Ishikawa (cell line): Measurements from ENCODE around the gene LHX1.
A peak's percentile ranks its signal among the peaks of the same experiment; 100 is the strongest.

Source experiments
- CEBPB ChIP-seq: IDR thresholded peaks from 2 replicates; pipeline ENCODE4 v1.6.1; 2012
- CREB1 ChIP-seq: IDR thresholded peaks from 2 replicates; pipeline ENCODE4 v1.6.1; 2012; ENCODE audit warnings: low read depth
- EGR1 ChIP-seq: IDR thresholded peaks from 2 replicates; pipeline ENCODE4 v1.6.1; 2012
- EP300 ChIP-seq: IDR thresholded peaks from 2 replicates; pipeline ENCODE4 v1.6.1; 2012; ENCODE audit warnings: borderline replicate concordance
- FOXM1 ChIP-seq: IDR thresholded peaks from 2 replicates; pipeline ENCODE4 v1.6.1; 2012; ENCODE audit warnings: low read depth, borderline replicate concordance
- MAX ChIP-seq: IDR thresholded peaks from 2 replicates; pipeline ENCODE4 v1.6.1; 2012
- NFIC ChIP-seq: IDR thresholded peaks from 2 replicates; pipeline ENCODE4 v1.6.1; 2012
- RAD21 ChIP-seq: IDR thresholded peaks from 2 replicates; pipeline ENCODE4 v1.6.1; 2012; ENCODE audit warnings: low read depth
- TAF1 ChIP-seq: IDR thresholded peaks from 2 replicates; pipeline ENCODE4 v1.6.1; 2012; ENCODE audit warnings: low read depth, mild to moderate bottlenecking
- TCF12 ChIP-seq: IDR thresholded peaks from 2 replicates; pipeline ENCODE4 v1.6.1; 2012; ENCODE audit warnings: low read depth
- TEAD4 ChIP-seq: IDR thresholded peaks from 2 replicates; pipeline ENCODE4 v1.6.1; 2012
- USF1 ChIP-seq: IDR thresholded peaks from 2 replicates; pipeline ENCODE4 v1.6.1; 2012
- YY1 ChIP-seq: IDR thresholded peaks from 2 replicates; pipeline ENCODE4 v1.6.1; 2012; ENCODE audit warnings: low read depth
- ZBTB7A ChIP-seq: IDR thresholded peaks from 2 replicates; pipeline ENCODE4 v1.6.1; 2012; ENCODE audit warnings: low read depth
- TF ChIP-seq, protein P1 (sequence below): IDR thresholded peaks from 2 replicates; pipeline ENCODE4 v1.6.1; 2012; ENCODE audit warnings: low read depth, mild to moderate bottlenecking

The LHX1 gene

GRCh38 chr17:36978810-36979564 lies 41.7 kb downstream of the LHX1 start:
- TF ChIP-seq, protein P1, sequence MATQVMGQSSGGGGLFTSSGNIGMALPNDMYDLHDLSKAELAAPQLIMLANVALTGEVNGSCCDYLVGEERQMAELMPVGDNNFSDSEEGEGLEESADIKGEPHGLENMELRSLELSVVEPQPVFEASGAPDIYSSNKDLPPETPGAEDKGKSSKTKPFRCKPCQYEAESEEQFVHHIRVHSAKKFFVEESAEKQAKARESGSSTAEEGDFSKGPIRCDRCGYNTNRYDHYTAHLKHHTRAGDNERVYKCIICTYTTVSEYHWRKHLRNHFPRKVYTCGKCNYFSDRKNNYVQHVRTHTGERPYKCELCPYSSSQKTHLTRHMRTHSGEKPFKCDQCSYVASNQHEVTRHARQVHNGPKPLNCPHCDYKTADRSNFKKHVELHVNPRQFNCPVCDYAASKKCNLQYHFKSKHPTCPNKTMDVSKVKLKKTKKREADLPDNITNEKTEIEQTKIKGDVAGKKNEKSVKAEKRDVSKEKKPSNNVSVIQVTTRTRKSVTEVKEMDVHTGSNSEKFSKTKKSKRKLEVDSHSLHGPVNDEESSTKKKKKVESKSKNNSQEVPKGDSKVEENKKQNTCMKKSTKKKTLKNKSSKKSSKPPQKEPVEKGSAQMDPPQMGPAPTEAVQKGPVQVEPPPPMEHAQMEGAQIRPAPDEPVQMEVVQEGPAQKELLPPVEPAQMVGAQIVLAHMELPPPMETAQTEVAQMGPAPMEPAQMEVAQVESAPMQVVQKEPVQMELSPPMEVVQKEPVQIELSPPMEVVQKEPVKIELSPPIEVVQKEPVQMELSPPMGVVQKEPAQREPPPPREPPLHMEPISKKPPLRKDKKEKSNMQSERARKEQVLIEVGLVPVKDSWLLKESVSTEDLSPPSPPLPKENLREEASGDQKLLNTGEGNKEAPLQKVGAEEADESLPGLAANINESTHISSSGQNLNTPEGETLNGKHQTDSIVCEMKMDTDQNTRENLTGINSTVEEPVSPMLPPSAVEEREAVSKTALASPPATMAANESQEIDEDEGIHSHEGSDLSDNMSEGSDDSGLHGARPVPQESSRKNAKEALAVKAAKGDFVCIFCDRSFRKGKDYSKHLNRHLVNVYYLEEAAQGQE: no peak
- TF ChIP-seq FOXM1 (no peak), CEBPB (peak; percentile 75), USF1 (no peak), TEAD4 (peak; percentile 58), TCF12 (0 out of 2 replicates have a peak, but pooled peaks have one; percentile 32)

DNA sequence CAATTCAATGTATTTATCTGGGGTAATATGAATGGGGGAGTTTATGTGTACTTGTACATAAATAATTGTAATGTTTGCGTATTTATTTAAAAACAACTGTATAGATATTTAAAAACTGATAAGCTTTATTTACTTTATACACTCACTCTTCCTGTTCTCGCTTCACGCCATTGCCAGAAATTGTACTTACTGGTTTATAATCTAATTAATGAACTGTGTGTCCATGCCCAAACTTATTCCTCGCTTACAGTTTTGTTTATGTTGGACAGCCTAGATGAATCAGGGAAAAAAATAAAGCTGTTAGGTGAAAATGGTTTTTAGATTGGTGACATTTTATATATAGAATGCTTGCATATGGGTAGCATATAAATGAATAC lies 42.3 kb downstream of the LHX1 start:
- TF ChIP-seq FOXM1: no peak
- no peak for TF ChIP-seq TAF1
- no peak for TF ChIP-seq EP300
- TF ChIP-seq EGR1: no peak
- TF ChIP-seq CREB1: no peak

GRCh38 chr17:36980280-36980761 lies 43.0 kb downstream of the LHX1 start:
- TF ChIP-seq NFIC (no peak), YY1 (no peak), TAF1 (no peak), TEAD4 (no peak), MAX (no peak), ZBTB7A (no peak)

GRCh38 chr17:36983618-36984017 lies 46.3 kb downstream of the LHX1 start:
- TF ChIP-seq ZBTB7A (no peak), TEAD4 (no peak), TAF1 (no peak)

DNA sequence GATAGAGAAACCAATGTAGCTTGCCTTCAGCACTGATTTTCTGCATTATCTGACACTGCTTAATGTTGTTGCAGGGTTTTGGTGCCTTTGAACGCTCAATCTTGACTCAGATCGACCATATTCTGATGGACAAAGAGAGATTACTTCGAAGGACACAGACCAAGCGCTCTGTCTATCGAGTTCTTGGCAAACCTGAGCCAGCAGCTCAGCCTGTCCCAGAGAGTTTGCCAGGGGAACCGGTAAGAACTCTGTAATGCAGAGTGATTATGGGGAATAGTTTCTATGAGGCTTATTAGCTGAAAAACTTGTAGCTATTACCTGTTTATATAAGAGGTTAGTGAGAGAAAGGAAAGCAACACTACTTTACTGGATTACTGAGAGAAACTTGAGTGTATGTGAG lies 51.9 kb downstream of the LHX1 start:
- TF ChIP-seq EGR1: no peak
- no peak for TF ChIP-seq ZBTB7A
- no peak for TF ChIP-seq MAX
- no peak for TF ChIP-seq CREB1
- no peak for TF ChIP-seq USF1
- no peak for TF ChIP-seq YY1
- no peak for TF ChIP-seq TAF1
- no peak for TF ChIP-seq TCF12
- TF ChIP-seq CEBPB: no peak
- no peak for TF ChIP-seq FOXM1
- TF ChIP-seq, protein P1: no peak
- TF ChIP-seq TEAD4: no peak
- no peak for TF ChIP-seq RAD21
- no peak for TF ChIP-seq NFIC
- TF ChIP-seq EP300: no peak

- TF ChIP-seq CEBPB (no peak), FOXM1 (no peak), EP300 (no peak), YY1 (no peak), RAD21 (no peak), TEAD4 (no peak), MAX (no peak), CREB1 (no peak)
- TF ChIP-seq, protein P1: no peak
Observed at GRCh38 chr17:36992701-36993100, 55.4 kb downstream of the LHX1 start.
